Spleen (tissue), 11 donors: ENCODE data around the gene CDKL2. TPM values are rescaled to one million over a fixed set of nuclear protein-coding genes. Genes with fewer than 3 reads are reported as not detected.

ENCODE experiments used
- DNase-seq: peaks from one replicate; pipeline ENCODE4 v3.0.0-alpha.2; 2020
- H3K27ac ChIP-seq, 8 donors: fragments of 200-600 bp; sonication (generic) in 7 of 8; 1 replicate in 4 of 8; 2 replicates in 4 of 8; pipeline versions ENCODE4 v1.5.0 to v1.8.0; 2016 to 2021; ENCODE audit warnings: inconsistent platforms in 4 of 8, mild to moderate bottlenecking in 4 of 8, moderate library complexity in 1 of 8
- H3K27me3 ChIP-seq, 7 donors: fragments of 200-600 bp; sonication (generic) in 6 of 7; replicated peaks in 1 of 7; 1 replicate in 4 of 7; 2 replicates in 3 of 7; pipeline versions ENCODE4 v1.5.0 to v1.8.0; 2016 to 2021; ENCODE audit warnings: inconsistent platforms in 3 of 7, mild to moderate bottlenecking in 1 of 7
- H3K36me3 ChIP-seq, 6 donors: fragments of 200-600 bp; sonication (generic) in 5 of 6; 1 replicate in 4 of 6; 2 replicates in 2 of 6; pipeline versions ENCODE4 v1.5.0 to v1.8.0; 2016 to 2021; ENCODE audit warnings: inconsistent platforms in 2 of 6
- H3K4me1 ChIP-seq, 6 donors: fragments of 200-600 bp; sonication (generic) in 5 of 6; 1 replicate in 3 of 6; 2 replicates in 3 of 6; pipeline versions ENCODE4 v1.5.0 to v1.8.0; 2016 to 2021; ENCODE audit warnings: inconsistent platforms in 3 of 6
- H3K4me3 ChIP-seq, 8 donors: fragments of 200-600 bp; sonication (generic) in 7 of 8; 1 replicate in 4 of 8; 2 replicates in 4 of 8; pipeline versions ENCODE4 v1.5.0 to v1.8.0; 2016 to 2021; ENCODE audit warnings: inconsistent platforms in 4 of 8, mild to moderate bottlenecking in 4 of 8, moderate library complexity in 2 of 8
- H3K9me3 ChIP-seq, 8 donors: fragments of 200-600 bp; sonication (generic) in 7 of 8; 1 replicate in 4 of 8; 2 replicates in 4 of 8; pipeline versions ENCODE4 v1.5.0 to v1.8.0; 2016 to 2021; ENCODE audit warnings: inconsistent platforms in 4 of 8
- CTCF ChIP-seq, 11 experiments: fragments of 200-600 bp in 7 of 11; fragments of 450-650 bp in 4 of 11; sonication (generic) in 4 of 11; IDR thresholded peaks in 8 of 11; conservative IDR thresholded peaks in 3 of 11; 1 replicate in 7 of 11; 2 replicates in 4 of 11; pipeline versions ENCODE4 v1.4.0 to v1.8.0; 2016 to 2021; ENCODE audit warnings: antibody characterized with exemption in 11 of 11, inconsistent platforms in 4 of 11, mild to moderate bottlenecking in 1 of 11
- POLR2A ChIP-seq, 3 donors: fragments of 450-650 bp; IDR thresholded peaks; one replicate each; pipeline ENCODE4 v1.5.1; 2017; ENCODE audit warnings: antibody characterized with exemption in 3 of 3, mild to moderate bottlenecking in 1 of 3
- POLR2AphosphoS5 ChIP-seq, 3 donors: sonication (generic); formaldehyde crosslinking; IDR thresholded peaks; one replicate each; pipeline ENCODE4 v1.5.1; 2017; ENCODE audit warnings: antibody characterized with exemption in 3 of 3
- WGBS, 5 donors: extraction: QIAGEN DNeasy Blood & Tissue Kit in 3 of 5; methylation state at CpG; one replicate each; pipeline versions ENCODE4 v1.1.5 to v1.1.7; 2013 to 2018; 5-methylcytosine and 5-hydroxymethylcytosine counted together
- intact Hi-C: fragments of 100-400 bp; cut with DNase I; formaldehyde crosslinking; loops from one replicate; pipeline ENCODE4 v1.15.0; 2023; ENCODE audit warnings: low total_unique reads
- polyA plus RNA-seq, 3 donors: library from polyadenylated mRNA; stranded (reverse); fragments of 200-250 nt; gene quantifications; one replicate each; pipeline ENCODE4 v1.2.1, GENCODE V29; 2013
- total RNA-seq, 7 donors: library from RNA; depleted of rRNA in 3 of 7; stranded (reverse); fragments of >200 nt in 3 of 7; fragmentation: NEBNext Ultra II Directional in 4 of 7; extraction: Animal tissue kit (Norgen Biotek cat#: 25700) in 4 of 7; gene quantifications; one replicate each; pipeline versions ENCODE4 v1.1.0 to v1.2.1, GENCODE V29; 2016 to 2021
- donor health status: healthy with polysubstance abuse.
- donor health status: DM: no; HTN: no; CAD: no; lungs with moderate emphysema.
- donor health status: DM: no; HTN: no; CAD: no.
- donor health status: Bipolar disorder and iron deficiency.
- donor health status: healthy.
- donor health status: DM: no; HTN: no; CAD: no.
- donor health status: DM: yes; HTN: yes; CAD: no.

Gene CDKL2
- total and polyA plus RNA-seq, 10 donors, result 0.03 to 0.40 (median 0.27) TPM; not detected in 3

- WGBS, 5 donors, result 66 to 81% (median 76%) methylated on average over 1 of the region's 1 CpG
- no peaks in the 10 kb centered on the region for H3K4me1 ChIP-seq
- H3K4me3 ChIP-seq, result no peak overlapping the region
- no peaks in the 10 kb centered on the region for H3K27me3 ChIP-seq
- TF ChIP-seq POLR2A (IDR thresholded peaks at IDR 0.05), result no peak
- no peak overlapping the region for H3K27ac ChIP-seq
- H3K9me3 ChIP-seq, result no peaks in the 10 kb centered on the region
- peaks cover 0 to 11% (median 0%) of the 10 kb centered on the region in 6 donors for H3K36me3 ChIP-seq
- DNase-seq, result no peak
- intact Hi-C loops, result no loop called here
Measured at GRCh38 chr4:75637176-75637575, 6.8 kb upstream of the CDKL2 start.

- Histone ChIP-seq H3K27me3 (no peaks in the 10 kb centered on the region), H3K27ac (no peak overlapping the region), H3K36me3 (peaks cover 0 to 3% (median 0%) of the 10 kb centered on the region in 6 donors), H3K4me3 (no peak overlapping the region), H3K9me3 (no peaks in the 10 kb centered on the region), H3K4me1 (peaks cover 0 to 13% (median 10%) of the 10 kb centered on the region in 6 donors)
- DNase-seq, result no peak
- intact Hi-C loops, result no loop called here
- TF ChIP-seq POLR2A (IDR thresholded peaks at IDR 0.05) (no peak), POLR2AphosphoS5 (IDR thresholded peaks at IDR 0.05) (no peak), CTCF (IDR thresholded peaks at IDR 0.05 in 8 of 11, conservative IDR thresholded peaks at IDR 0.05 in 3 of 11) (no peak)
- WGBS, 5 donors, result 77 to 95% (median 89%) methylated on average over 2 of the region's 2 CpGs
Measured at GRCh38 chr4:75634951-75635350, 4.6 kb upstream of the CDKL2 start.

- DNase-seq, result no peak
- intact Hi-C loops, result no loop called here
- Histone ChIP-seq H3K4me1 (peaks cover 0 to 15% (median 11%) of the 10 kb centered on the region in 6 donors), H3K27me3 (no peaks in the 10 kb centered on the region), H3K4me3 (no peak overlapping the region), H3K9me3 (no peaks in the 10 kb centered on the region), H3K27ac (no peak overlapping the region), H3K36me3 (no peaks in the 10 kb centered on the region)
- TF ChIP-seq POLR2A (IDR thresholded peaks at IDR 0.05) (no peak), CTCF (IDR thresholded peaks at IDR 0.05 in 8 of 11, conservative IDR thresholded peaks at IDR 0.05 in 3 of 11) (no peak), POLR2AphosphoS5 (IDR thresholded peaks at IDR 0.05) (no peak)
- 90 to 98% (median 94%) methylated on average over 3 of the region's 3 CpGs for WGBS, 5 donors
Measured at GRCh38 chr4:75634281-75634680, 4.0 kb upstream of the CDKL2 start.

- no peaks in the 10 kb centered on the region for H3K9me3 ChIP-seq
- no peaks in the 10 kb centered on the region for H3K27me3 ChIP-seq
- H3K4me1 ChIP-seq, result peaks cover 0 to 15% (median 11%) of the 10 kb centered on the region in 6 donors
- WGBS, 5 donors, result 59 to 77% (median 69%) methylated on average over 2 of the region's 2 CpGs
- H3K27ac ChIP-seq, result no peak overlapping the region
- TF ChIP-seq POLR2AphosphoS5 (IDR thresholded peaks at IDR 0.05) (no peak), CTCF (IDR thresholded peaks at IDR 0.05 in 8 of 11, conservative IDR thresholded peaks at IDR 0.05 in 3 of 11) (no peak), POLR2A (IDR thresholded peaks at IDR 0.05) (no peak)
- no peak overlapping the region for H3K4me3 ChIP-seq
- intact Hi-C loops, result no loop called here
- DNase-seq, result no peak
- no peaks in the 10 kb centered on the region for H3K36me3 ChIP-seq
Measured at GRCh38 chr4:75633846-75634245, 3.5 kb upstream of the CDKL2 start.

GRCh38 chr4:75630937-75631329 lies 605 bp upstream of the CDKL2 start:
- H3K27ac ChIP-seq, result peak overlapping the region in 3 of 8 donors; percentile 26 to 45 (median 36)
- H3K9me3 ChIP-seq, result no peaks in the 10 kb centered on the region
- no peak for DNase-seq
- intact Hi-C loops, result no loop called here
- TF ChIP-seq POLR2A (IDR thresholded peaks at IDR 0.05) (no peak), CTCF (IDR thresholded peaks at IDR 0.05 in 8 of 11, conservative IDR thresholded peaks at IDR 0.05 in 3 of 11) (no peak), POLR2AphosphoS5 (IDR thresholded peaks at IDR 0.05) (no peak)
- 57 to 70% (median 64%) methylated on average over 9 of the region's 9 CpGs for WGBS, 5 donors
- H3K4me3 ChIP-seq, result peak overlapping the region; percentile 50 to 81 (median 62)
- no peaks in the 10 kb centered on the region for H3K36me3 ChIP-seq
- H3K4me1 ChIP-seq, result peaks cover 0 to 15% (median 11%) of the 10 kb centered on the region in 6 donors
- no peaks in the 10 kb centered on the region for H3K27me3 ChIP-seq
